Thyroid gland (tissue), 4 donors: ENCODE results near the gene CCT8L2.
"Not testable (repeated sequence)": the region's sequence is repeated elsewhere in the genome, so short reads cannot be mapped to it uniquely, and the experiment has no call there.

Source experiments
- CTCF ChIP-seq, 6 experiments: fragments of 200-600 bp in 3 of 6; fragments of 450-650 bp in 3 of 6; sonication (generic) in 3 of 6; IDR thresholded peaks; one replicate each; pipeline ENCODE4 v1.5.1; 2016 to 2019; ENCODE audit warnings: antibody characterized with exemption in 6 of 6, mild to moderate bottlenecking in 2 of 6, inconsistent platforms in 1 of 6, moderate library complexity in 1 of 6
- POLR2A ChIP-seq, 2 donors: fragments of 450-650 bp; IDR thresholded peaks; one replicate each; pipeline ENCODE4 v1.6.1; 2017; ENCODE audit warnings: antibody characterized with exemption in 2 of 2, mild to moderate bottlenecking in 2 of 2, moderate library complexity in 1 of 2

DNA sequence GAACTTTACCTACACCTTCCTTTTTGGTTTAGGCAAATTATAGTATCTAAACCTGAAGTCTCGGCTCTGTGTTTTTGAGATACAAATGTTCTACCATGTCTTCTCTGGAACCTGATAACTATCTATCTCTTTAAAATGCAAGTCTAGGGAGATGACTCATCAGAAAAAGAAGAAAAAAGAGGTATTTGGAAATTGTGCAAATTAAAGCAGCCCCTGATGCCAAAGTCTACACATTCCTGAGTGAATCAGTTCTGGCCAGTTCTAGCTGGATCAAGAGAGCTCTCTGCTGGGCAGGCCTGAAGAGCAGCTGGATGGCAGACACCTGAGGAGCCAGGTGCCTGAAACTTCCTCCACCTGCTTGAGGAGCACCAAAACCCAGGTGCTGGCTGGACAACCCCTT is 49.3 kb downstream of the CCT8L2 start:
- not testable (repeated sequence) for TF ChIP-seq POLR2A, CTCF (IDR thresholded peaks at IDR 0.05)
